ENCODE results near the gene ENPP3.

Gene ENPP3

DNA sequence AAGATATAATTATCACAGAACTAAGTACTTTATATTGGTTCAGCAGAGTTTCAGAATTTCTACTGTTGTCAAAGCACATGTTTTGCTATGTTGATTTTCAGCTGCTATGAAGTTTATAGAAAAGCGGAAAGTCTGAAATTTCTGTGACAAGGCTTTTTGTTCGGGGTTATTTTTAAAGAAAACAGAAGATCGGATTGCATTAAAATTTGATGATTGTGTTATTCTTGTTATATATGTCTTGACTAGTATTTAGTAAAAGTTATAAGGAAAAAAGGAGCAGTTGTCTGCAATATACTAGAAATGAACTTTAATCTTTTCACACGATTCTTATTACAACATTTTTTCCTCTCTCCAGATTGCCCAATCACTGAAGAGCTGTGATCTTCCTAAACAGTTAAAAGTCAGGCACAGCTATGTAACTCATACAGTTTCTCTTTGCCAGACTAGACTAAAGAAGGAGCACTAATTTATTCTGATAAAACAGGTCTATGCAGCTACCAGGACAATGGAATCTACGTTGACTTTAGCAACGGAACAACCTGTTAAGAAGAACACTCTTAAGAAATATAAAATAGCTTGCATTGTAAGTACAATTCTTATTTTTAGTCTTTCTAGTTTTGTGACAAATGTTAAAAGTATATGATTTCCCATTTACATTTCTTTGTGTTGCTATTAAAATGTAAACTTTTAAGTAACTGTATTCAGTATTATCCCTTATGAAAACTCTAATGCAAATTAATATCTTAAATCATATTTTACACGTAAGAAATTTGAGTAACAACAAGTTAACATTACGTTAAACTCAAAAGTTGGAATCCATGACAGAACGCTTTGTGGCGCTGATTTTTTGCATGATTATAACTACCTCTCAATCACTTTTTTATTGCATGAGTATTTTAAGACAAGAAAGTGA lies at the start of gene ENPP3:
Gene ENPP3, plus strand, starts transcription at position 423 of the 913 bp plus-strand sequence. Its CDS starts 83 bp downstream, at position 506.
- DNase-seq: no peak

- DNase-seq: no peak
These were observed 49.2 kb upstream of the ENPP3 start for GRCh38 chr6:131587909-131588308.

DNA sequence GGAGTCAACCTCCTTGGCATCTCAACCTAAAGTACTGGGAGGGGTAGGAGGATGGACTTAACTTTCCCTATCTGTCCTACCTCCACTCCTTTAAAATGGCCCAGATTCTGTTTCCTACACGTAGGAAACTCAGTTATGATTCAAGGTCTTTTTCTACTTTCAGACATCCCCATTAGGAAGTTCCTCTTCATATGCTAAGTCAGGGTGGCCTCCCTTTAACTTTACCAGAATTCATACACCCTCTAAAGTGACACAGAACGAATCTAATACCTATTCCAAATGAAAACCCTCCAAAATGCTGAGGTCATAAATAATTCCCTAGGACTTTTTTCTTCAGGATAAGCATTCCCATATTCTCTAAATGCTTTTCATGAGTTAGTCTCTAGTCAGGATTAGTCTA lies 48.5 kb upstream of the ENPP3 start:
- no peak for DNase-seq

DNA sequence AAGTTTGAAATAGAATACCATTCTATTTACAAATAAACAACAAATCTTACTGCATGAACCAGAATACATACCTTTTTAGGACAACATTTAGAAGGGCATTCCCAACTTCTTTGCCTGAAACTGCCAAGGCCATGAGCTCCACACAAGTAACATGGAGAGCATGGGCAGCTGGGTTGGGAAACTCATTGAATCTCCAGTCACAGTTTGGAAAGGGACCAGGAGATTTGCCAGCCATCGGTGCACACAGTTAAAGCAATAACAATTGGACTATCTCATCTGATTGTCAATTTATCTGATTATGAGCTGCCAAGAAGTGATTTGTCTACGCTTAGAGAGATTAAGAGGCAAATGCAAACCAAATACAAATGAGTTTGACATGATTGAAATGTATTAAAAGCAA lies 44.2 kb upstream of the ENPP3 start:
- no peak for DNase-seq

GRCh38 chr6:131594074-131594473 lies 43.0 kb upstream of the ENPP3 start:
- no peak for DNase-seq

DNA sequence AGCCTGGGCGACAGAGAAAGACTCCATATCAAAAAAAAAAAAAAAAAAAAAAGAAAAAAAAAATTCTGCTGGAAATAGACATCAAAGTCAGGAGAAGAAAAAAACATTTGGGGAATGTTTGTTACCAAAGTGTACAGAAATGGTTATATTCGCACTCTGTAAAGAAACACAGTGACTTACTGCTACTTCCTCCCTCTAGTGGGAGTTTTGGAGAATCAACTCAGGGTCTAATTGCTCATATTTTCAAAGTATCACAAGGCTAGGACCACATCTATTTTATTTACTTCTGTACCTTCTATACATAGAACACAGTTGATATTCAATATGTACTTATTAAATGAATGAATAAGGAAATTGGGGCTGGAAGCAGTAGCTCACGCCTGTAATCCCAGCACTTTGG lies 39.7 kb upstream of the ENPP3 start:
- DNase-seq: no peak

DNA sequence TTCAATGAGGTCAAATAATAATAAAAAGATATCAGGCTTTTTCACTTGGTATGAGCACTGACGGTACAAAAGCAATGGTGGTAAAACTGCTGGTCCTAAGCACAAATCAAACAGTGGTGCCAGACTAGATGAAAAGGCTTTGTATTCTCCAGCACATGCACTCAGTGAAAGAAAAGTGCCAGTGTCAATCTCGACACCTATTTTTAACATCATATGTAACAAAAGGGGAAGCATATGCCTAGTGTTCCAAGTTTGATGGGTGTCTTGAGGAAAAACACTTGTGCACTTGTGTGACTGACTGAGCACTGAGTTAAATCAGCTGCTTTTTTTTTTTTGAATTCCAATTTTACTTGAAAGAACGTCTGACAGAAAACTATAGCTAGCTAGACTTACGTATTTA lies 36.4 kb upstream of the ENPP3 start:
- DNase-seq: no peak

GRCh38 chr6:131602781-131603312 lies 34.3 kb upstream of the ENPP3 start:
- DNase-seq: peak; percentile 52

DNA sequence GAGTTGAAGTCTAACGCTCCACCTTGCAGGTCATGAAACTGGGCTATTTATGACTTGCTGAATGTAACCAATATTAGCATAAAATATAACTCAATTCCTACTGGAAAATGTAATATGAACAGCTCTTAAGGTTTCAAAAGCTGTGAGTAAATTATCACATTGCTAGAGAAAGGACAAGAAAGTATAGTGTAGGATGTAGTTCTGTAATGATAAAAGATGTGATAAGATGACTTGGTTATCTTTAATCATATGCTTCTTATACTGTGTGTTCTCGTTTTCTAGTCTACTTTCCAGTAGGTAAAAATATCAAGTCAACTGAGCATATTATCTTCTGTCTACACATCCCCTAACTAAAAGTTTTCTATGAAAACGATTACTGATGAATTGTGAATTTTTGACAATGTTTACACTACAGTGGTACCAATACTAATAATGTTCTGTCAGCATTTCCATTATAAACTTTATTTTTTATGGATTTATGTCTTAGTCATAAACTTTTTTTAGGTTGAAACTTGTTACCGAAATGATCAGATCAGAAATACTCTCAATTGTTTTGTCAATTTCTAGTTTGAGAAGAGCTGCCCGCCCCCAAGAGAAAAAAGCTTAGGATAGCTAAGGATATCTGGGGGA lies 23.7 kb upstream of the ENPP3 start:
- DNase-seq: no peak

DNA sequence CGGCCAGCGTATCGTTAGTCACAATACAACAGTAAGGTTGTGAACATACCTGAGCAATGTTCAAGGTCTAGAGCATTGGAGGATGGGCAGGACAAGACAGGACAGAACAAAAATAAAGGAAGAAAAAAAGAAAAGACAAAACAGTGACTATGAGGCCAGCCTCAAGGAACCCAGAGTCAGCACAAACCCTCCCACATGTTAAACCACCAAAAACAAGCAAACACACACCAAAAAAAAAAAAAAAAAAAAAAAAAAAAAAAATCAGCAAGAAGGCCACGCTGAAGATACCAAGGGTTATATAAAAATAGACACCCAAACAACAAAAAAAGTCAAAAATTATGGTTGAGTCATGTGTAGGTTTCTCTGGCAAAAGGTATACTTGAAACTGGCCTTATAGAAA lies 21.8 kb upstream of the ENPP3 start:
- no peak for DNase-seq

- peak; percentile 91 for DNase-seq
These were observed 9.1 kb upstream of the ENPP3 start, which contains the start of gene MED23 for GRCh38 chr6:131627724-131628682. Gene MED23, minus strand, starts transcription at chr6:131628242. Its CDS starts 193 bp downstream, at chr6:131628049.

GRCh38 chr6:131628726-131629125 lies 8.4 kb upstream of the ENPP3 start:
- no peak for DNase-seq

DNA sequence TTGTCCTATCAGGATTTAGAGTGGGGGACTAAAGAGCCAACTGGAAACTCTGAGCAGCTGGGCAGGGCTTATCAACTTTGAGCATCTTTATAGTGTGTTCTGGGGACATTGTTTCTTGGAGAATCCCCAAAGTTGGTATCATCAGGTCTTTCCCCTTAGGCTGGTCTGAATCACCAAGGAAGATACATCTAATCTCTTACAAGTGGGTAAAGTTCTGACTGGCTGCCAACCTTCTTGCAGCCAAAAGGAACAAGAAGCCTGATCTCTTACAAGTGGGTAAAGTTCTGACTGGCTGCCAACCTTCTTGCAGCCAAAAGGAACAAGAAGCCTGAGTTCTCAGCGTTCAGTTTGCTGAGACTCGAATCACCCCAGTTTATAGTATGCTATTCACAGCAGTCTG lies 7.5 kb upstream of the ENPP3 start:
- DNase-seq: peak; percentile 47

GRCh38 chr6:131631625-131632289 lies 5.3 kb upstream of the ENPP3 start:
- DNase-seq: no peak

DNA sequence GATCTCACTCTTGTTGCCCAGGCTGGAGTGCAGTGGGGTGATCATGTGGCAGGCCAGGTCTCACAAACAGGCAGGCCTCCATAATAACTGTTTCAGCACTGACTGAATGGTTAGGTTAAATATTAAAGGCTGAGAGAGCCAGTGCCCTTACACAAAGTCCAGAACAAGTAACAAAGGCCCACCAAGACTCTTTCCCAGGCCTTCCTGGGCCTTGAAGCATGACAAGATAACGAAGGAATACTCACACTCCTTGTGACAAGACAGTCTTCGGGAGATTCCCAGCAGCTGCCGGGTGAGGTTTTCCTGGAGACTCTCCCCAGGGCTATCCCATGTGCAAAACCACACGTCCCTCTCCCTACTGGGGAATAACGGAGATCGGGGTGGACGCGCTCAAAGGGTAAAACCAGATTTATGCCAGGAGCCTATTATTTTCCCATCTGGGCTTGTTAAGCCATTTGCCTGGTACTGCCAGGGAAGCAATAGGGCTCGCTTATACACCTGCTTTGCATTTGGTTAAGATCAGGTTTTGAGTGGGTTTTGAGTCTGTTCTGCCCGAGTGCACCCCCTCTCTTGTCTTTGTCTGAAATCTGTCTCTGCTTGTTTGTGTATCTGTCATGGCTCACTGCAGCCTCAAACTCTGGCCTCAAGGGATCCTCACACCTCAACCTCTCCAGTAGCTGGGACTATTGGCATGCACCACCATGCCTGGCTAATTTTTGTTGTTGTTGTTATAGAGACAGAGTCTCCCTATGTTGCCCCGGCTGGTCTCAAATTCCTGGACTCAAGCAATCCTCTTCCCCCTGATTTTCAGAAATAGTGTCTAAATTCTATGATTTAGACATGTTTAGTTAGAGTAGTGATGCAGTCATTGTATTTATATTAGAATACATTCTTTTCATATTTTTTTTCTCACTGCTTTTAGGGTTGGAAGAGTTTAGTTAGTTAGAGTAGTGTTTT lies 1.4 kb upstream of the ENPP3 start:
- no peak for DNase-seq

DNA sequence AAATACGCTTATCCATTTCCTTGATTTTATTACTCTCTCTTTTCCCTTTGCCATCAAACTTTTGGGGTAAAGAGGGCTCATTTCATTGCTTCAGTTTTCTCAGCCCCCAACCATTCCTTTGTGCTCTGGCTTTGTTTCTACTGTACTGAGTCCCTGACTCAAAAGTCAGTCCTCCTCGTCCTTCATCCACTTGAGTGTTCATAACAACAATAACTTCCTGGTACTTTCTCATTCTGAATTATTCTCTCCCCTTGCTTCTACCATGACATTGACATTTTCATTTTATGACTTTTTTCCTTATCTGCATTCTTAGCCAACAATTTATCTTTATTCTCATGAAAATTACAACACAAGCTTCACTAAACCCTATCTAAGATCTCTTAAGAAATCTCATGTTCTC lies 911 bp downstream of the ENPP3 start:
- DNase-seq: no peak

GRCh38 chr6:131640100-131640499 lies 3.0 kb downstream of the ENPP3 start:
- DNase-seq: no peak

- no peak for DNase-seq
These were observed 3.5 kb downstream of the ENPP3 start for GRCh38 chr6:131640576-131640975.

- no peak for DNase-seq
These were observed 4.5 kb downstream of the ENPP3 start for GRCh38 chr6:131641554-131641953.

- DNase-seq: no peak
These were observed 5.5 kb downstream of the ENPP3 start for GRCh38 chr6:131642565-131642964.

Data from NCI-H226 (cell line).